AG09319 (cell line): ENCODE results near the gene TARS3.

Source experiments
- DNase-seq: peaks from one replicate; pipeline ENCODE4 v3.0.0-alpha.2; 2010; ENCODE audit warnings: low read depth; ENCODE audit errors: extremely low read depth
- CTCF ChIP-seq: IDR thresholded peaks from 2 replicates; pipeline ENCODE4 v1.5.1; 2011; ENCODE audit warnings: low read depth, mild to moderate bottlenecking, inconsistent platforms, low read length, moderate library complexity

The TARS3 gene

GRCh38 chr15:101646672-101647071, 77.6 kb downstream of the TARS3 start:
- DNase-seq = no peak
- TF ChIP-seq CTCF = no peak

- no peak for DNase-seq
- no peak for TF ChIP-seq CTCF
These were observed 81.9 kb downstream of the TARS3 start for GRCh38 chr15:101642361-101642760.

GRCh38 chr15:101641894-101642293, 82.4 kb downstream of the TARS3 start:
- peak; percentile 22 for DNase-seq
- no peak for TF ChIP-seq CTCF

- TF ChIP-seq CTCF = peak; percentile 88
- DNase-seq = peak; percentile 34
These were observed 83.0 kb downstream of the TARS3 start for GRCh38 chr15:101641129-101641764.

- TF ChIP-seq CTCF = no peak
- DNase-seq = no peak
These were observed 84.6 kb downstream of the TARS3 start for GRCh38 chr15:101639667-101640066.

- TF ChIP-seq CTCF = no peak
- no peak for DNase-seq
These were observed 86.4 kb downstream of the TARS3 start for GRCh38 chr15:101637919-101638318.

GRCh38 chr15:101637516-101637915, 86.8 kb downstream of the TARS3 start:
- DNase-seq = no peak
- no peak for TF ChIP-seq CTCF
